NCI-H2081 treated with DMSO at 0.1 percent for 48 hours (cell line): ENCODE data around the gene CXCR5.
A peak's percentile ranks its signal among the peaks of the same experiment; 100 is the strongest.

Experiments used
- DNase-seq: peaks from one replicate; lab custom pipeline; 2025; lab: John Stamatoyannopoulos, UW

Gene CXCR5

DNA sequence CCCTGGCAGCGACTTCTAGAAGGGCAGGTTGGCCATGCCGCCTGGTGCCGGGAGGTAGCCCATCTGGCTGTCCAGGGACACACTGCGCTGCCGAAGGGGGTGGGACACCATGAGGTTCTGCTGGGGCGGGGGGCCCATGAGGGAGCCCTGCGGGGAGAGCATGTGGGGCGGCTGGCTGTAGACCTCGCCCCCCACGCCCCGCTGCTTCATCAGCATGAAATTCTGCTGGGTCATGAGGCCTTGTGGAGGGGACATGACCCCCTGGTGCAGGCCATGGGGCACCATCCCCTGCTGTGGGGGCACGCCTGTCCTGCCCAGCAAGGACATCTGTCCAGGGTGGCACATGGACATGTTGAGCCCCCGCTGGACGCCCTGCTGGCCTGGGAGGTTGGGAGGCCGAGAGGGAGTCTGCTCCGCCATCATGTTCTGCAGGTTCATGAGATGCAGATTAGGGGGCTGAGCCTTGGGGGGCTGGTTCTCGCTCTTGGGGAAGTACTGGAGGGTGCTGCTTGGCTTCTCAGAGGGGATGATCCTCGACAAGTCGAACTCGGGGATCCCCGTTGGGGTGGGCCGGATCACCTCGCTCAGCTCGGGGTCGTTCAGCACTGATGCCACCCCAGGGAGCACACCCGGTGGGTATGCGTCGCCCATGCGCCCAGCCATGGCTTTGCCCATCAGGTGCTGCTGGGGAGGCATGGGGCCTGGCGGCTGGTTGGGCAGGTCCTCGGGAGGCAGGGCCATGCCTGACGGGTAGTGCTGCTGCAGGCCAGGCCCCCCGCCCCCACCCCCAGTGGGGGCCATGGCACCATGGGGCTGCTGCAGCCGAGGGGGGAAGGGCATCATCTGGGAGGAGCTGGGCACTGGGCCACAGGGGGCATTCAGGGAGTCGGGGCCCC is 15.0 kb downstream of the CXCR5 start:
- DNase-seq: no peak

DNA sequence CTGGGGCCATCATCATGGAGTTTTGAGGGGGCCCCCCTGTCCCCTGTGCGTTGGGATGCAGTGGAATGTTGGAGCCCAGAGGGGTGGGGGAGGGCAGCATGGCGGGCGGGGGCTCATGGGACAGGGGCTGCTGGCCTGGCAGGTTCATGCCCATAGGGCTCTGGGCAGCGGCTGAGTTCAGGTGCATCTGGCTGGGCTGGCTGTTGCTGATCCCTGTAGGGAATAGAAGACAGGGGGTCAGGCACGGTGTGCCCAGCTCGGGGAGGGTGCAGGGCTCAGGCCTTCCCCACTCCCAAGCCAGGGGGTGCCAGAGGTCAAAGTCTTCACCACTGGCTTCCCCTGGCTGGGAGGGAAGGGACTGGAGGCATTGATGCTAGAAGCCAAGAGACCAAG is 15.6 kb downstream of the CXCR5 start:
- no peak for DNase-seq

DNA sequence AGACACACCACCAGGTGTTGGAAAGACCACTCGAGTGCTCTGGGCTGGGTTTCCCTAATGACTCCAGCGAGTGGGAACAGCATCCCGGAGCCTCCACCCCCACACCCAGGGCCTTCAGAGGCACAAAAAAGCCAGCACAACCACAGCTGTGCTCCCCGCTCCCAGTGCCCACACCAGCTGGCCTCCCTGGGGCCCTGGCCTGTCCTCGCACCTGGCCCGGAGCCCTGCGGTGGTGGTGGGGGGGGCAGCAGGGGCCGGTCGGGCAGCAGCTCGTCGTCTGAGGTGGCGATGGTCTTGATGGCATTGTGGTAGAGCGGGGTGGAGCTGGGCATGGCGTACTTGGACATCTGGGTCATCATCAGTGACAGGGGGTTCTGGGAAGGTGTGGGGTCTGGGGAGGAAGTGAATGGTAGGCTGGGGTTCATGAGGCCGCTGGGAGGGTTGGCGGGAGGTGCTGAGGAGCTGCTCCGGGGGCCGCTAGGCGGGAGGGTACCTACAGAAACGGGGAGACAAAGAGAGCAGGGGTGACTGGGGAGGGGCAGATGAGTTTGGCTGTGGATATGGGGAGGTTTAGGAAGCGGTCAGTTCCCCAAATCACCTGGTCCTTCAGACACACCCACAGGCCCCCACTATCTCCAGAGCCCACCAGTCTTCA is 16.1 kb downstream of the CXCR5 start:
- DNase-seq: no peak

DNA sequence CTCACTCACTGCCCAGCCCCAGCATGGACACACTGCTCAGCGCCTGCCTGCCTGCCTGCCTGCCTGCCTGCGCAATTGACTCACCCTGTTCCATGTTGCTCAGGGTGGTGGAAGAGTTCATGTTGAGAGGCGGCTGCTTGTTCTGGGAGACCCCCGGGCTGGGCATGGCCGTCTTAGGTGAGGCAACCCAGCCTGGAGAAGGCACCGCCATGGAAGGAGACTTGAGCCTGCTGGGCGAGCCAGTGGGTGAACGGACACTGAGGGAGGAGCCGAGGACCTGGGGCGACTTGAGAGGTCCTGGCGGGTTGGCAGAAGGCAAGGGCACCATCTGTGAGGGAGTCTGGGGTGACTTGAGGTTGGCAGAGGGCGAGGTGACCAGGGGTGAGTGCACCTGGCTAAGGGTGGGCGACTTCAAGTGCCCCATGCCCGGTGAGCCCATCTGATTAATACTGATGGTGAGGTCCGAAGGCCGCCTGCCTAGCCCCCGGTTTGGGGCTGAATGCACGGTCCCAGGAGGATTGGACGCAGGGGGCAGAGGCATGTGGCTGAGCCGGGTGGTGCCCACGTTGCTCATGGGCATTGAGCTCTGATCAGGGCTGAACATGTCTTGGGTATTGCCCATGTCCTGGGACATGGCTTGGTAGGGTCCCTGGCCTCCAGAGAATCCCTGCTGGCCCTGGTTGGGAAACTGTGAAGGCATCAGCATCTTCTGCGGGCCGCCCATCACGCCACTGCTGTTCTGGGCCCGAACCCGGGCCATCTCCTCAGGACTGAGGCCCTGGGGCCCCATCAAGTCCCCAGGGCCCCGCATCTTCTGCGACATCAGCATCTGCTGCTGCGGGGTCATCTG is 17.1 kb downstream of the CXCR5 start:
- DNase-seq: no peak

DNA sequence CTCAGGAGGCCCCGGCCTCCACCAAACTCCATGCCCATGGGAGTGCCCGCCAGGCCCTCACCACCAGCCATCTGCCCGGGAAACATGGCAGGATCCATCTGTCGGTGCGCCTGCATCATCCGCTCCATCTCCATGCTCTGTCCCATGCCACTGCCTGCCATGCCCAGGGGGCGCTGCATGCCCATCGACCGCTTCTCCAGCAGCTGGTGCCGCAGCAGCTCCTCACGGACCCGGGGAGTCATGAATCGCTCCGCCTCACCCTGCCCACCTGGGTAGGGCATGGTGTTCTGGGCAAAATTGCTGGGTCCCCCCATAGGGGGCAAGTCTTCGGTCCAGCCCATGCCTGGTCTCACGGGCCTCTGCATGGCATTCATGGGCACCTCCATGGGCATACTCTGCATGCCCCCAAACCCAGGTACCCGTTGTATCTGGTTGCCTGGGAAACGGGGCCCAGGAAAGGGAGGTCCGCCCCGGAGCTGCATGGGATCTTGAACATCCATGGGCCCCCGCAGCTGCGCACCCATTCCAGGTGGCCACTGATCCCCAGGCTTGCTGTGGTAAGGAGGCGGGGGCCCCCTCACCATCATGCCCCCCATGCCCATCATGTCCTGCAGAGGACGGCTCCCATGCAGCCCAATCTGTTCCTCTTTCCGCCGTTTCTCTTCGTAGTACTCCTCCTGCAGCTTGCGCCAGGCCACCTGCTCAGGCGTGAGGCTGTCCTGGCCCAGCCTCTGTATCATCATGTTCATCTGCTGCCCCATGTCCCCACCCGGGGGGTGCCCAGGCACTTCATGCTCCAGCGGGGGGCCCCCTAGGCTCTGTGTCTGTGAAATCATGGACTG is 18.0 kb downstream of the CXCR5 start:
- no peak for DNase-seq

DNA sequence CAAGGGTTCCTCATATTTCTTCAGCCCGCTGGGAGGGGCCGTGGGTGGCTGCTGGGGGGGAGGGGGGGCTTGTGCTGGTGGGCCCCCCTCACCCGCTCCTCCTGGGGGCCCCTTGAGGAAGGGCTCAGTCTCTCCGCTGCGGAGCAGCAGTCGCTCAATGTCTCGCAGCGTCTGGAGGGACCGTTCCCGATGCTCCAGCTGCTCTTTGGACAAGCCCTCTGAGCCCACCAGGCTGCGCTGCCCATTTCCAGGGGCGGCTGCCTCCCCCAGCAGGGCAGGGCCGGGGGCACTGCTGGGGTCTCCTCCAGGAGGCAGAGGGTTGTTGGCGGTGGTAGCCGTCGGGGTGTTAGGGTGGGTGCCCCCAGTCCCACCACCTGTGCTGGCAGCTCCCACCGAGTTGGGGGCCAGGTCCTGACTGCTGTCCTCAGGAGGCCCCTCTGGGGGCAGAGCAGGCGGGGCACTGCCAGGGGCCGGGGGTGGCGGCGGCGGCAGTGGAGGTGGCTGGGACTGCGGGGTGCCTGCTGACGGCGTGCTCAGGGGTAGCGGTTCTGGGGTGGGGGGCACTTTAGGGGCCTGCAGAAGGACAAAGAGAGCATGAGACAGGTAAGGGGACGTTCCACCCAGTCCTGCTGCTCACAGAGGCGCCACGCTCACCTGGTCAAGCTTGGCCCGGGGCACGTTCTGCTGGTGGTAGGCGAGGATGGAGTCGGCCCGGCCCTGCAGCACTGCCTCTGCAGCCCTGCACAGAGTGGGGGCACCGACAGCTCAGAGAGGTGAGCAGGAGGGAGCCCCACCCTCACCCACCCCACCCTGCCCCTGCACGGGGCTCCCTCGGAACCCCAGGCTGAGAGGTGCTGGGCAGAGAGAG is 18.9 kb downstream of the CXCR5 start:
- no peak for DNase-seq

DNA sequence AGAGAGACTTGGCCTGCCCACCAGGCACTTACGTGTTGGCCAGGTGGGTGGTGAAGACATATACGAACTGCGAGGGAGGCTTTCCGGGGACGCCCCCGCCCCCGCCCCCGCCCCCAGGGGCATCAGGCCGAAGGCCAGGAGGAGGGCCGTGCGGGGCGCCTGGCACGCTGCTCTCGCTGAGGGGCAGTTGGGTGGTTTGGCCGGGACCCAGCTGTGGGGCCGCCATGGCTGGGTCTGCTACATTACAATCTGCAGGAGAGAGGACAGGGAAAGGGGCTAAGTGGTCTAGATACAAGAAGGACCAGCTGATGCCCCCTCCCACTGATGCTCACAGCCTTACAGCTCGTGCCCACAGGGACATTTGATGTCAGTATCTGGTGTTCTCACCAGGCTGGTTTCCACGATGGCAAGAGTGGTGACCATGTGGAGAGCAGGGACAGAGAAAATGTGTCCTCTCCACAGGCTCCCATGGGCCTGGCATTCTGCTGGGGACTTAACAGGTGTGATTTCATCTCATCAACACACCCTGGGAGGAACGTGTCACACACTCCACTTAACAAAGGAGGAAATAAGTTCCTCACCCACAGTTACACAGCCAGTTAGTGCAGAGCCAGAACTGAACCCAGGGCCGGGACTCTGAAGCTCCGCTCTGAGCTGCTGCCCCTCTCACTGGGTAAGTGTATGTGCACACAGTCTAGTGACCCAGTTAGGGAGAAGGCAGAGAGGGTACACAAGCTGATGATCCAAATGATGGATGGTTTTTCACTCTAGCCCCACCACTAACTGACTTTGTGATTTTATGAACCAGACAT is 19.7 kb downstream of the CXCR5 start:
- DNase-seq: no peak

DNA sequence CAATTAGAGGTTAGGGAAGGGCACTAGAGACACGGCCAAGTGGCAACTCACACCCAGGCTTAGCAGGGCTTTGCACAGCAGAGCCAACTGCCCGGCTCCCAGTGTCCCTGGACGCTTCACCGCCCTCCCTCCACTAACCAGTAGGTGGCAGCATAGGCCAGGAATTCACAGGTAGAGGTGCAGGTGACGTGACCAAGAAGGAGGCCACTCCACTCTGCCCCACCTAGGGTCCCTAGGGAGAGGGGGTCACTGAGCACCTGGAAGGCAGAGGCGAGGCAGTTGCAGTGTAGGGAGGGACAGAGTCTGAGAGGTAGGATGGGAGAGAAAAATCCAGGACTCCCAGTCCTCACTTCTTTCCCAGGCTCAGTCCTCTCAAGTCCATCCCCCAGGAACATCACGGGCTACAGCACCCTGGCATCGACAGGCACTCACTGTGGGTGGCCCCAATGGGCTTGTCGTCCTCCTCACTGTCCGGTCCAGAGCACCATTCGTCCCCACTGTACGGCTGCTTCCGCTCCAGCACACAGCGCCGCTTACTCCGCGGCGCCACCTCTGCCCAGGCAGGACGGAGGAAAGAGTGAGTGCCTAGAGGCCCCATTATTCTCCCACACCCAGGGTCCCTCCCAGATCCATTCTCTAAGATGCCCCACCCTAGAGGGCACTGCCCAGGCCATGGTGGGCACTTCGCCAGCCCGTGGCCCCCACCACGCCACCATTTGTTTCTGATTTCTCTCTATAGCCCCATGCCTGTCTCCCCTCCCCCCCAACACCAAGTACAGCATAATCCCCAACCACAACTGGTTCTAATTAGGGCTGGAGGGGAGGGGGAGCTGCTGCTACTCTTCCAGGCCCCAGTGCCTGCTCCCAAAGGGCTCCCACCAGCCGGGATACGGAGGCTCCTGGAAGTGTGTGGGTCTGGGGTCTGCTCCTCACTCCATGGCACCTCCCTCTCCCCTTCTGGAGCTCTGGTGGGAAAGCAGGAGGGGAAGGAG is 23.7 kb downstream of the CXCR5 start:
- DNase-seq: peak; percentile 40

DNA sequence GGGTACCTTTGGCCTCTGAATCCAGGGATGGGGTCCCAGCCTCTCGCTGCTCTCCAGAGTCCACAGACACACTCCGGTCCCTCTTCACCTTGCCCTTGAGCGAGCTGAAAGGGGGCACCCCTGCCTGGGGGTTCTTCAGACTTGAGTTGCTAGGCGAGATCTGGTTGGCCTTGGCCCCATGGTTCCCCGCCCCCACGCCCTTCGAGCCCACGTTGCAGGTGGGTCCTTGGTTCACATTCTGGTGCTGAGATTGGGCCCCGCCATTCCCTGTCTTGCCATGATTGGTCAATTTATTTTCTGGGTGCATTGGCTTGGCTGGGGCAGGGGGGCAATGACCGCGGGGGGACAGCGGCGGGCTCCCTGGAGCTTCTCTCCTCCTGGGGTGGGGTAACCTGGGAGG is 24.6 kb downstream of the CXCR5 start:
- DNase-seq: no peak

DNA sequence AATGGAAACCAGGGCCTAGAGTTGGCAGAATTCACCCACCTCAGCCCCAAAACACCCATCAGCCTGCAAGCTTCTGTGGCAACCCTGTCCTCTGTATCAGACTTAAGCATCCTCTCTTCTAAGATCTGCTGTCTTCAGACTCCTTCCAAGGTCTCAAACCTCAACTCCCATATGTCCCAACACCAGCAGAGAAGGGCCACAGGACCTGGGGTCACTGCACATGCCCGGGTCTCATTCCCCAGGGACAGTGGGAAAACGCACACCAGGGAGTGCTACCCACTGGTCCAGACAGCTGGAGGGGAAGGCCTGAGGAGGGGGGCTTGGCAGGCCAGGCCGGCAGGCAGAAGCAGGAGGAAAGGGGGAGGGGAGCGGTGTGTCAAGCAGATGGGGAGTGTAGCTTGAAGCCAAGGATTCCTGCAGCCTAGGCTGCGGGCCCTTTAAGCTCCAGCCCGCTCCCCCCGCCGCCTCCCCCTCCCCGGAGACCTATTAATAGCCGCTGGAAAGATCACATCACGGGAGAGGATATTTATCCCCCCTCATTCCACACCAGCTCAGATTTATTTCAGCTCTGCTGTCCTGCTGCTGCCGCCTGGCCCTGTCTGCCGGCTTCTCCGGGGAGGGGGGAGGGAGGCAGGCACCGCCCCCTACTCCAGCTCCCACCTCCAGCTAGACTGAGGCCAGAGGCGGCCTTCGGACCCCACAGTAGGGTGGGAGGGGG is 25.4 kb downstream of the CXCR5 start:
- no peak for DNase-seq

DNA sequence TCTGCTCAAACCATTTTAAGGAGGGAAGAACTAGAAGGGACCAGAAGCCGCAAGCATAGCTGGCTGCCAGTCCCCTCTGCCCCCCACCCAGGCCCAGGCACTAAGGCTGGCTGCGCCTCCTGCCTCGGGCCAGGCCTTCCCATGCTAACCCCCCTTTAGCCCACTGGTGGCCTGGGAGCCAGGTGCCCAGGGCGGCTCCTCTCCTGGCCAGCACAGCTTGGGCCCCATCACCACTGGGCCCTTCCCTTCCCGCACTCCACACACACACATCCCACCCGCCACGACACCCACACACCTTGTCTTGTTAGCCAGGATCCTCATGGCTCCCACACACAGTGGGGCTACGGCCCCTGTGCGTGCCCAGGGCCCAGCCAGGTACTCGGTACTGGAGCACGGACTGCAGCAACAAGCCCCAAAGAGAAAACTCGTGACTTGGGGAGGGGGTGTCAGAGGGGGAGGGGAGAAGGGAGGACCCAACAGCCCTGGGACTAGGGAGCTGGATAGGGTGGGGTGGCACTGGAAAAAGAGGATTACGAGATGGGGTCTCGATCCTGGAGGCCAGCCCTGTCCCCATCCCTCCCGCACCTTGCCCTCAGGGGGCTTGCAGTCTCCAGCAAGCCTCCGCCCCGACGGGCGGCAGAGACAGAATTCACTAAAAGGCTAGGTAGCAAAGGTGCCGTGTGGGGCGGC is 26.1 kb downstream of the CXCR5 start:
- DNase-seq: no peak

DNA sequence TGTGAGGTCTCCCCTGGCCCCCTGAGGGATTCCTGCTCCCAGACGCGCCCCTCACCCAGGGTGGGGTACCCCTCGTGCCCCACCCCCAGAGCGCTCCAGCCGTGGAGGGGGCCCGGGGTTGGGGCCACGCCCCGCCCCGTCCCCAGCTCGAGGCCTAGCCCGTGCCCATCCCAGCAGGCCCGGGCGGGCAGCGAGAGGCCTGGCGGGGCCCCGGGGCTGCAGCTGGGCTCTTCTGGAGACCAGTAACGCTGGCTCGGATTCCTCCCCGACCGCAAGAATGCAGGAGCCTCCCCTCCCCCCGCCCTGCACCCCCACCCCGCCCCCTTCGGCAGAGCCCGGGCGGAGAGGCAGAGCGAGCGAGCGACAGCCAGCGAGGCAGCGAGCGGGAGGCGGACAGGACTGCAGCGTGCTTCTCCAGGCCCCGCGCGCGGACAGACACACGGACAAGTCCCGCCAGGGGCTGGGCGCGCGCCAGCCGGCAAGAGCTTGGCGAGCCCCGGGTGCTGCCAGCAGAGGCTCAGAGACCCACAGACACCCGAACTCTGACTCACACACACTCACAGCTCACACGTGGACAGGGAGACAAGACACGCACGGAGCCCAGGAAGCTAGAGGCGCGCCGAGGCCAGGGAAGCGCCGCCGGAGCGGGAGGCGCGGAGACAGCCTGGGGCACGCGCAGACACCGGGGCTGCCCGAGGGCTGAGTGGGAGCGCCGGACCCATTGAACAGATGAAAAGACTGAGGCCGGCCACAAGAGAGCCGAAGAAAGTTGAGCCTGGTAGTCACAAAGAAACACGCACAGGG is 26.8 kb downstream of the CXCR5 start:
- no peak for DNase-seq

DNA sequence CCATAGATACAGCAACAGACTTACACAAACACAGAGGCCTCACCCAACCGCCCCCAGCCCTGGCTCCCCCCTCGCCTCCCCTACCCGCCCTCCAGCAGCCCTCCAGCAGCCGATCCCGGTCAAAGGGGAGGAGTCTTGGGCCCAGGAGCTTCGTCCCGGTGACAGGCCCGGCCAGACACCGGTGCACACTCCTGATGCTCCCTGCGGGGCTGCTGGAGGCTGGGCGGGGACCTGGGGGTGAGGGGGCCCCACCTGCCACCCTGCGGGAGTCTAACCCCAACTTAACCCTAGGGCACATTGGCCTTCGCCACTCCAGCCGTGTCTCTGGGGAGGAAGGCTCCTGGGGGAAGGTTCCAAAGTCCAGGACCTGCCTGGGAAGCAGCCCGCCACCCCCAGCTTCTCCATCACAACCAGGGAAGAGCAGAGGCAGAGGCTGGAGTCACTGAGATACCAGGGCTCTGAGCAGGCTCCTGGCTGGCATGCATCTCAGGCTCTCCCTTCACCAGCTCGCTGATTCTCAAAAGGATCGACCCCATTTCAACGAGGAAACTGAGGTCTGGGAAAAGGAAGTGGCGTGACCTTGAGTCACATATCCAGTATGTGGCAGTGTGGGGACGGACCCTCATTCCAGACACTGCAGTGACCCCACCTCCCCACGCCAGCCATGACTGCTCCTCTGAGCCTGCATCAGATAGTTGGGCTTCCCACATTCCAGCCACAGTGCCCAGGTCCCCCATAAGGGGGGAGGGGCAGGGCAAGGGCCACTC is 27.6 kb downstream of the CXCR5 start:
- no peak for DNase-seq

DNA sequence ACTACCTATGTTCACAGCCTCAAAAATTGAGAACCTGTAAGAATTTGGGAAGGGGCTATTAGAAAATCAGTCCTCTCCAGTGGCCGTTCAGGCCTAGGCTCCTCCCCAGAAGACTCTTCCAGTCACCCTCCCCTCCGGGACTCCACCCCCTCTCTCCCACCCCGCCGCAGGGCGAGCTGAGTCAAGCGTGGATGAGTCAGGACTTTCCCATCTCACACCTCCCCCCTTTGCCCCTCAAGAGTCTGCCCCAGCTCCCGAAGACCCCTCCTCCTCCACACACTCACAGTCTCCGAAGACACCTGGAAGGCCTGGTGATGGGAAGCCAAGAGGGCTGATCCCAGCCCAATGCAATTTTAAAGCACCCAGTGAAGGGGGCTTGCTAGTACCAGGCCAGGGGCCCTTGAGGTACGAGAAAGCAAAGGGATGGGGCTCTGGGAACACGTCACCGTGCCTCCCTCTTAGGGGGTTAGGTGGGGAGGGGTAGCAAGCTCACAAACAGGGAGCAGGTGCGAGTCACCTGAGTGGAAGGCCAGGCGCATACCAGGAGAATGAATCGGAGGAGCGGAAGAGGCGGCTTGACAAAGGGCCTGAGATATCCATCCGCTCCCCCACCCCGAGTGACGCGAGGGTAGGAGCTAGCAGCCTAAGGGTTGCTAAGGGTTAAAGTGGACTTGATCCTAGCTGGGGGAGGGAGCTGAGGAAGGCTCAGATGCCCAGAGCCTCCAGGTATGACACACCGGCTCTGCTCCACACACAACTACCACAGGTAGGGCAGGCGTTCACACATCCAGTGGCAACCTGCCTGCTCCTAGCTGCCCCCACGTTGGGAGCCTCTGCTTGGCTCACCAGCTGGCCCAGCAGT is 28.4 kb downstream of the CXCR5 start:
- DNase-seq: no peak
